Coronary artery (tissue), 2 donors: ENCODE data around the gene KIF18B.

Experiments
- DNase-seq: peaks from one replicate; pipeline ENCODE4 v3.0.0-alpha.2; 2017; ENCODE audit warnings: low spot score
- H3K27ac ChIP-seq, 2 donors: fragments of 200-600 bp; sonication (generic); one replicate each; pipeline ENCODE4 v1.5.1; 2016 to 2019
- H3K4me3 ChIP-seq: fragments of 200-600 bp; sonication (generic); 2 replicates; pipeline ENCODE4 v1.5.1; 2016; ENCODE audit warnings: mild to moderate bottlenecking, moderate library complexity
- CTCF ChIP-seq: fragments of 200-600 bp; sonication (generic); IDR thresholded peaks from one replicate; pipeline ENCODE4 v1.5.1; 2019; ENCODE audit warnings: antibody characterized with exemption

The KIF18B gene

GRCh38 chr17:44969144-44969780 is 21.7 kb upstream of the KIF18B start:
- TF ChIP-seq CTCF: no peak
- no peak for DNase-seq
- Histone ChIP-seq H3K4me3 (no peak overlapping the region), H3K27ac (no peak overlapping the region)

- no peak for TF ChIP-seq CTCF
- DNase-seq: peak; percentile 84
- Histone ChIP-seq H3K27ac (no peak within 1 kb of the TSS), H3K4me3 (peak within 1 kb of the TSS; percentile 62)
Measured at GRCh38 chr17:44968225-44969143, 20.9 kb upstream of the KIF18B start, which contains the start of gene C1QL1. Gene C1QL1 (minus strand): TSS chr17:44968303. CDS start chr17:44968048, 255 bp downstream.

GRCh38 chr17:44967907-44968224 is 20.3 kb upstream of the KIF18B start:
- TF ChIP-seq CTCF: no peak
- Histone ChIP-seq H3K27ac (no peak overlapping the region), H3K4me3 (peak overlapping the region; percentile 62)
- DNase-seq: no peak

GRCh38 chr17:44967026-44967906 is 19.7 kb upstream of the KIF18B start:
- no peak for TF ChIP-seq CTCF
- Histone ChIP-seq H3K27ac (no peak overlapping the region), H3K4me3 (peak overlapping the region; percentile 62)
- DNase-seq: no peak

- Histone ChIP-seq H3K4me3 (no peak overlapping the region), H3K27ac (no peak overlapping the region)
- DNase-seq: no peak
- no peak for TF ChIP-seq CTCF
Measured at GRCh38 chr17:44966348-44967025, 18.9 kb upstream of the KIF18B start.

GRCh38 chr17:44965481-44966234 is 18.1 kb upstream of the KIF18B start:
- Histone ChIP-seq H3K27ac (no peak overlapping the region), H3K4me3 (no peak overlapping the region)
- DNase-seq: peak; percentile 36
- TF ChIP-seq CTCF: no peak
